Measurements from ENCODE around the gene GNG4. TPM values are rescaled to one million over a fixed set of nuclear protein-coding genes. Genes with fewer than 3 reads are reported as not detected.

The GNG4 gene
- polyA plus RNA-seq, 3 donors: 3.1 to 4.0 (median 3.3) TPM

Other genes with a start within 250 kb of the GNG4 start
- 10 to 100 TPM; 23.6 to 26.7 (median 24.0) TPM for gene B3GALNT2, start 145.3 kb downstream of the GNG4 start, polyA plus RNA-seq (ENCODE audit: insufficient read length in 3 of 3)
- 10 to 100 TPM; 10.2 to 13.2 (median 11.3) TPM for gene LYST, start 217.1 kb upstream of the GNG4 start, polyA plus RNA-seq (ENCODE audit: insufficient read length in 3 of 3)

All from renal pelvis (tissue), 3 donors.